T-helper 2 cell treated with Interferon-gamma antibody and Interleukin-4, amounts not matched to agents 5 μg/mL and 100 μg/mL, for 36 hours (primary cell): ENCODE results near the gene SURF4.
"Not testable (repeated sequence)": the region's sequence is repeated elsewhere in the genome, so short reads cannot be mapped to it uniquely, and the experiment has no call there.

ENCODE experiments used
- DNase-seq: peaks from one replicate; pipeline ENCODE4 v3.0.0; 2021; ENCODE audit warnings: low spot score
- H3K27ac Mint-ChIP-seq: one replicate; pipeline ENCODE4 v1.8.0; 2021; ENCODE audit warnings: mild to moderate bottlenecking, mixed read lengths
- H3K27me3 Mint-ChIP-seq: one replicate; pipeline ENCODE4 v1.8.0; 2021; ENCODE audit warnings: low read depth, mixed read lengths
- H3K36me3 Mint-ChIP-seq: one replicate; pipeline ENCODE4 v1.8.0; 2021; ENCODE audit warnings: low read depth, mixed read lengths
- H3K4me1 Mint-ChIP-seq: one replicate; pipeline ENCODE4 v1.8.0; 2021; ENCODE audit warnings: low read depth, mixed read lengths
- H3K4me3 Mint-ChIP-seq: one replicate; pipeline ENCODE4 v1.8.0; 2022; ENCODE audit warnings: mild to moderate bottlenecking, moderate library complexity, mixed read lengths
- H3K9me3 Mint-ChIP-seq: one replicate; pipeline ENCODE4 v1.8.0; 2021; ENCODE audit warnings: mixed read lengths

SURF4 gene

GRCh38 chr9:133335924-133336811 lies 39.7 kb downstream of the SURF4 start, which contains the start of gene SURF6:
SURF6 (minus strand) TSS chr9:133336188; CDS start chr9:133336132, 56 bp downstream.
- H3K4me3 Mint-ChIP-seq: peak within 1 kb of the TSS; percentile 97
- no peaks in the 10 kb centered on the region for H3K9me3 Mint-ChIP-seq
- H3K27me3 Mint-ChIP-seq: no peaks in the 10 kb centered on the region
- peak; percentile 96 for DNase-seq
- H3K36me3 Mint-ChIP-seq: peaks cover 52% of the 10 kb centered on the region
- peaks cover 18% of the 10 kb centered on the region for H3K4me1 Mint-ChIP-seq
- peak within 1 kb of the TSS; percentile 91 for H3K27ac Mint-ChIP-seq

- Mint-ChIP-seq H3K4me3 (peak overlapping the region; percentile 97), H3K4me1 (peaks cover 14% of the 10 kb centered on the region), H3K36me3 (peaks cover 51% of the 10 kb centered on the region), H3K27ac (peak overlapping the region; percentile 91)
- DNase-seq, H3K27me3 Mint-ChIP-seq, H3K9me3 Mint-ChIP-seq: not testable (repeated sequence)
Measured at GRCh38 chr9:133334888-133335287, 41.0 kb downstream of the SURF4 start.

GRCh38 chr9:133334161-133334560 lies 41.7 kb downstream of the SURF4 start:
- peak overlapping the region; percentile 97 for H3K4me3 Mint-ChIP-seq
- no peaks in the 10 kb centered on the region for H3K9me3 Mint-ChIP-seq
- no peaks in the 10 kb centered on the region for H3K27me3 Mint-ChIP-seq
- H3K27ac Mint-ChIP-seq: no peak overlapping the region
- DNase-seq: no peak
- H3K36me3 Mint-ChIP-seq: peaks cover 48% of the 10 kb centered on the region
- peaks cover 14% of the 10 kb centered on the region for H3K4me1 Mint-ChIP-seq

- no peaks in the 10 kb centered on the region for H3K9me3 Mint-ChIP-seq
- H3K27ac Mint-ChIP-seq: no peak overlapping the region
Measured at GRCh38 chr9:133333566-133333965, 42.3 kb downstream of the SURF4 start.

DNA sequence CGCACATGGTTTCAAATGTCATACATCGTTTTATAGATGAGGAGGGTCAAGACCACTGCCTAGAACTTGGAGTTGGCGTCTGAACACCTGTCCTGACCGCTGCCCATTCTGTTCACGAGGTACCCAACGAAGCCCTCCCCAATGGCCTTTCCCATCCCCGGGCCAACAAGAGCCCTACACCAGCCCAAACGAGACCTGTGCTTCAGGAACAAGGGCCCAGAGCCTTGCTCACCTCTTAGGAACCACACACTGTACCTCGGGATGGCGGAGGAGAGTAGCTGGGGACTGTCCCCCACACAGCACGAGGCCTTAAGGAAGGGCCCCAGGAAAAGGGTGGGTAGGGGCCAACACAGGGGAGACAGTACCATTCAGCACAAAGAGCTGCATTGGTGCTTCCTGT lies 42.8 kb downstream of the SURF4 start:
- no peak overlapping the region for H3K4me3 Mint-ChIP-seq
- H3K36me3 Mint-ChIP-seq: peaks cover 46% of the 10 kb centered on the region
- no peak for DNase-seq
- H3K27ac Mint-ChIP-seq: no peak overlapping the region
- H3K27me3 Mint-ChIP-seq: no peaks in the 10 kb centered on the region
- no peaks in the 10 kb centered on the region for H3K9me3 Mint-ChIP-seq
- H3K4me1 Mint-ChIP-seq: peaks cover 14% of the 10 kb centered on the region

More at GRCh38 chr9:133333566-133333965, 42.3 kb downstream of the SURF4 start:
- Mint-ChIP-seq H3K27me3 (no peaks in the 10 kb centered on the region), H3K36me3 (peaks cover 46% of the 10 kb centered on the region), H3K4me1 (peaks cover 14% of the 10 kb centered on the region), H3K4me3 (no peak overlapping the region)
- DNase-seq: no peak

DNA sequence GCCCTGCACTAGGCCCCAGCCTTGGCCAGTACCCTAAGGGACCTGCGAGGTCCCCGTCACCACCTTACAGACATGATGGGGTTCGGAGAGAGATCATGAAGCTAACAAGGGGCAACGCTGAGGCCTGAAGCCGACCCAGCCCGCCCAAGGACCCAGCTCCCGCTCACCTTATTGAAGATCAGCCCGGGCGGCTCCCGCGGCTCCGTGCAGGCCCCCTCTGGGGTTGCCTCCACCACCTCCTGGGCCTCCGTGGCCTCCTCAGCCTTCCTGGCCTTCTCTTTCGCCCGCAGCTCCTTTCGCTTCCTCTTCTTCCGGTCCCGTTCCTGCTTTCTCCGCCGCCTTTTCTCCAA lies 43.5 kb downstream of the SURF4 start:
- peaks cover 14% of the 10 kb centered on the region for H3K4me1 Mint-ChIP-seq
- peaks cover 43% of the 10 kb centered on the region for H3K36me3 Mint-ChIP-seq
- H3K27ac Mint-ChIP-seq: no peak overlapping the region
- H3K4me3 Mint-ChIP-seq: no peak overlapping the region
- no peaks in the 10 kb centered on the region for H3K9me3 Mint-ChIP-seq
- DNase-seq: no peak
- H3K27me3 Mint-ChIP-seq: no peaks in the 10 kb centered on the region

- no peaks in the 10 kb centered on the region for H3K9me3 Mint-ChIP-seq
- no peak overlapping the region for H3K4me3 Mint-ChIP-seq
- peaks cover 14% of the 10 kb centered on the region for H3K4me1 Mint-ChIP-seq
Measured at GRCh38 chr9:133331641-133332380, 44.0 kb downstream of the SURF4 start.

DNA sequence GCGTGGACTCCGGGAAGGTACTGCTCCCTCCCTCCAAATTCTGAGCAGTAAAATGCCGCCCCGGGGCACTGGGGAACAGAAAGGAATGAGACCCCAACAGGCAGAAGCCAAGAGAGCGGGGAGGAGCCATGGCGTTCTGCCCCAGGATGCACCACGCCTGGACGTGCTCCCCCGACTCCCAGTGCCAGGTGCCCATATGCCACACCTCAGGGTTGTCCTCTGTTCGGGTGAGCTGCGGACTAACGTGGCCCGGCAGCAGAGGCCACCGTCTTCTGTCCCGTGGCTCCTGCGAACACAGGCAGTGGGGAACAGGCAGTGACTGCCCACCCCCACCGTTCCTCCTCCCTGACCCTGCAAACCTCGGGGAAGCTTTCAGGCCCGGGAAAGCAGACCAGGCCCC lies 44.6 kb downstream of the SURF4 start:
- peaks cover 11% of the 10 kb centered on the region for H3K4me1 Mint-ChIP-seq
- no peaks in the 10 kb centered on the region for H3K27me3 Mint-ChIP-seq
- H3K4me3 Mint-ChIP-seq: no peak overlapping the region
- H3K27ac Mint-ChIP-seq: no peak overlapping the region
- H3K36me3 Mint-ChIP-seq: peaks cover 41% of the 10 kb centered on the region
- no peak for DNase-seq
- no peaks in the 10 kb centered on the region for H3K9me3 Mint-ChIP-seq

More at GRCh38 chr9:133331641-133332380, 44.0 kb downstream of the SURF4 start:
- no peak overlapping the region for H3K27ac Mint-ChIP-seq
- peaks cover 43% of the 10 kb centered on the region for H3K36me3 Mint-ChIP-seq
- no peak for DNase-seq
- no peaks in the 10 kb centered on the region for H3K27me3 Mint-ChIP-seq

GRCh38 chr9:133329306-133330156 lies 46.3 kb downstream of the SURF4 start:
- H3K27ac Mint-ChIP-seq, H3K4me3 Mint-ChIP-seq, H3K4me1 Mint-ChIP-seq, DNase-seq, H3K27me3 Mint-ChIP-seq, H3K9me3 Mint-ChIP-seq: not testable (repeated sequence)
- peaks cover 37% of the 10 kb centered on the region for H3K36me3 Mint-ChIP-seq

DNA sequence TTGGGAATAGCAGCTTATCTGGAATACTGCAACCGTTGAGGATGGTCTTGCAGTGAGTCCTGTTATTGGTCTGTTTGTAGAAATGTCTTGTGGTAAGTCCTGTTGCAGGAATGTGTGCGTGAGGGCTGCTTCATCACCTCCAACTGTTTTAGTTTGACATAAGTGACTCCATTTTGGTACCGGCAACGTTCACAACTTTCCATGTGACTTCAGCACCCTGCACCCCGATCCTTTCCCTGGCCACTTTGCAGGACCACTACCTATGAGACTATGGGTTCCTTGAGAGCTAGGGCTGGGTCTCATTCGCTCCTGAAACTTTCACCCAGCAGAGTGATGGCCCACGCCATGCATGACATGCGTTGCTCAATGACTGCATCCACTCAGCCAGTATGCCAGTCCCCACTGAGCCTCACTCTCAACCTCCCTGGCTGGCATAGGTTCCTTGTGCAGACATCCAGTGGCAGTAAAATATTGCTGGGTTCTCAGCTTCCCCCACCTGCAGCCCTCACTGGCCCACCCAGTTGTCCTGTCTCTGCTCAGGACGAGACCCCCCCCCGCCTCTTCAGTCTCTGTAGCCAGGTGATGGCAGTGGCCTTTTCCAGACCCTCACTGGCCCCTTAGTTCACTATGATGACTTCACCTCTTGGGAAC lies 47.9 kb downstream of the SURF4 start:
- H3K4me3 Mint-ChIP-seq: no peak overlapping the region
- no peaks in the 10 kb centered on the region for H3K27me3 Mint-ChIP-seq
- H3K36me3 Mint-ChIP-seq: peaks cover 27% of the 10 kb centered on the region
- peaks cover 2% of the 10 kb centered on the region for H3K4me1 Mint-ChIP-seq
- no peaks in the 10 kb centered on the region for H3K9me3 Mint-ChIP-seq
- DNase-seq: no peak
- H3K27ac Mint-ChIP-seq: no peak overlapping the region

- H3K36me3 Mint-ChIP-seq: peaks cover 19% of the 10 kb centered on the region
- not testable (repeated sequence) for H3K4me3 Mint-ChIP-seq, H3K27me3 Mint-ChIP-seq, H3K4me1 Mint-ChIP-seq, H3K9me3 Mint-ChIP-seq, DNase-seq, H3K27ac Mint-ChIP-seq
Measured at GRCh38 chr9:133327021-133327420, 48.8 kb downstream of the SURF4 start.

GRCh38 chr9:133323991-133324703 lies 51.7 kb downstream of the SURF4 start:
- Mint-ChIP-seq H3K4me1 (no peaks in the 10 kb centered on the region), H3K27me3 (peaks cover 3% of the 10 kb centered on the region), H3K4me3 (no peak overlapping the region), H3K9me3 (no peaks in the 10 kb centered on the region), H3K36me3 (peaks cover 3% of the 10 kb centered on the region), H3K27ac (no peak overlapping the region)
- DNase-seq: no peak

DNA sequence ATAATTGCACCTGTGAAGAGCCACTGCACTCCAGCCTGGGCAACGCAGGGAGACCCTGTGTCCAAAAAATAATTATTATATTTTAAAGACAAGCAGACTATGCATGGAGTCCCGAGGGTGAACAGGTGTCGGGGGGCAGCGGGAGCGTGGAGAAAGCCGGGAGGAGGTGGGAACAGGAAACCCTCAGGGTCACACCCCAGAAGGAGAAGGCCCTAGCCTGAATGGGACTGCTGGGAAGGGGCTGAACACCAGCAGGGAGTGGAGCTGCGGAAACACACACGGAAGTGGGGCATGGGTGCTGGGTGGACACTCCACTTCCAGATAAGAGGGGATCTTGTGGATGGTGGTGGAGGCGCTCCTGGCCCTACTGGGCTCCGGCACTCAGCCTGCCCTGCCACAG lies 52.6 kb downstream of the SURF4 start:
- no peak overlapping the region for H3K4me3 Mint-ChIP-seq
- no peak overlapping the region for H3K27ac Mint-ChIP-seq
- DNase-seq: no peak
- H3K9me3 Mint-ChIP-seq: no peaks in the 10 kb centered on the region
- no peaks in the 10 kb centered on the region for H3K36me3 Mint-ChIP-seq
- H3K4me1 Mint-ChIP-seq: no peaks in the 10 kb centered on the region
- H3K27me3 Mint-ChIP-seq: peaks cover 3% of the 10 kb centered on the region
